ENCODE results near the gene SMARCD2. TPM values are rescaled to one million over a fixed set of nuclear protein-coding genes. Genes with fewer than 3 reads are reported as not detected.
"Not testable (repeated sequence)": the region's sequence is repeated elsewhere in the genome, so short reads cannot be mapped to it uniquely, and the experiment has no call there.

Gene SMARCD2
- total RNA-seq, 4 donors from 2014 or later: 112 to 136 (median 127) TPM

DNA sequence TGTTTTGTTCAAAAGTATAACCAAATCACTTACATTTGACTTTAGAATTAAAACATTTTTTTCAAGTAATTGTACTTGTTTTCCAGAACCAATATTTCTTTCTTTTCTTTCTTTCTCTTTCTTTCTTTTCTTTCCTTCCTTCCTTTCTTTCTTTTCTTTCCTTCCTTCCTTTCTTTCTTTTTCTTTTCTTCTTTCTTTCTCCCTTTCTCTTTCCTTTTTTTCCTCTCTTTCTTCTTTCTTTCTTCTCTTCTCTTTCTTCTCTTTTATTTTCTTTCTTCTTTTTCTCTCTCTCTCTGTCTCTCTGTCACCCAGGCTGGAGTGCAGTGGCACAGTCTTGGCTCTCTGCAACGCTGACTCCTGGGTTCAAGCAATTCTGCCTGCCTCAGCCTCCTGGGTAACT lies 41.7 kb downstream of the SMARCD2 start:
- Histone ChIP-seq H3K4me1 (no peaks in the 10 kb centered on the region), H3K4me3 (no peak overlapping the region), H3K27ac (replicated peaks in 1 of 4) (no peak overlapping the region), H3K36me3 (peaks cover 62 to 100% (median 94%) of the 10 kb centered on the region in 4 donors), H3K27me3 (no peaks in the 10 kb centered on the region), H3K9me3 (no peaks in the 10 kb centered on the region)
- intact Hi-C loops (cut with DNase I): no loop called here
- no peak for DNase-seq (ENCODE audit: extremely low spot score)
- WGBS: 88% methylated on average over 1 of the region's 1 CpG
- TF ChIP-seq EP300 (IDR thresholded peaks at IDR 0.05) (no peak), POLR2A (IDR thresholded peaks at IDR 0.05; ENCODE audit: low read depth) (no peak), CTCF (IDR thresholded peaks at IDR 0.05) (no peak), POLR2AphosphoS5 (IDR thresholded peaks at IDR 0.05) (no peak)

GRCh38 chr17:63798572-63799106 lies 43.8 kb downstream of the SMARCD2 start:
- intact Hi-C loops (cut with DNase I): no loop called here
- 94% methylated on average over 3 of the region's 3 CpGs for WGBS
- Histone ChIP-seq H3K4me3 (no peak overlapping the region), H3K27ac (replicated peaks in 1 of 4) (no peak overlapping the region), H3K27me3 (no peaks in the 10 kb centered on the region), H3K4me1 (no peaks in the 10 kb centered on the region), H3K36me3 (peaks cover 79 to 100% (median 95%) of the 10 kb centered on the region in 4 donors), H3K9me3 (no peaks in the 10 kb centered on the region)
- TF ChIP-seq POLR2AphosphoS5 (IDR thresholded peaks at IDR 0.05): no peak
- no peak for TF ChIP-seq EP300 (IDR thresholded peaks at IDR 0.05)
- TF ChIP-seq POLR2A (IDR thresholded peaks at IDR 0.05; ENCODE audit: low read depth): no peak
- no peak for TF ChIP-seq CTCF (IDR thresholded peaks at IDR 0.05)
- DNase-seq (ENCODE audit: extremely low spot score): no peak

GRCh38 chr17:63796375-63796774 lies 46.1 kb downstream of the SMARCD2 start:
- H3K4me1 ChIP-seq; H3K9me3 ChIP-seq; H3K27ac ChIP-seq (replicated peaks in 1 of 4); intact Hi-C loops (cut with DNase I); DNase-seq (ENCODE audit: extremely low spot score); H3K27me3 ChIP-seq; H3K4me3 ChIP-seq: not testable (repeated sequence)
- H3K36me3 ChIP-seq: peaks cover 78 to 100% (median 90%) of the 10 kb centered on the region in 4 donors
- WGBS: 92% methylated on average over 10 of the region's 10 CpGs

GRCh38 chr17:63792055-63792729 lies 50.3 kb downstream of the SMARCD2 start:
- DNase-seq (ENCODE audit: extremely low spot score): no peak
- Histone ChIP-seq H3K4me3 (no peak overlapping the region), H3K27ac (replicated peaks in 1 of 4) (no peak overlapping the region), H3K9me3 (no peaks in the 10 kb centered on the region), H3K4me1 (peaks cover 0 to 8% (median 2%) of the 10 kb centered on the region in 4 donors), H3K27me3 (no peaks in the 10 kb centered on the region), H3K36me3 (peaks cover 60 to 100% (median 88%) of the 10 kb centered on the region in 4 donors)
- intact Hi-C loops (cut with DNase I): no loop called here
- no peak for TF ChIP-seq POLR2AphosphoS5 (IDR thresholded peaks at IDR 0.05)
- no peak for TF ChIP-seq EP300 (IDR thresholded peaks at IDR 0.05)
- TF ChIP-seq CTCF (IDR thresholded peaks at IDR 0.05): no peak
- TF ChIP-seq POLR2A (IDR thresholded peaks at IDR 0.05; ENCODE audit: low read depth): no peak
- 85% methylated on average over 3 of the region's 3 CpGs for WGBS

- Histone ChIP-seq H3K36me3 (peaks cover 44 to 87% (median 78%) of the 10 kb centered on the region in 4 donors), H3K27me3 (no peaks in the 10 kb centered on the region), H3K4me1 (peaks cover 0 to 21% (median 3%) of the 10 kb centered on the region in 4 donors), H3K9me3 (no peaks in the 10 kb centered on the region), H3K27ac (replicated peaks in 1 of 4) (no peak overlapping the region), H3K4me3 (no peak overlapping the region)
- intact Hi-C loops (cut with DNase I): no loop called here
- TF ChIP-seq CTCF (IDR thresholded peaks at IDR 0.05) (no peak), EP300 (IDR thresholded peaks at IDR 0.05) (no peak), POLR2AphosphoS5 (IDR thresholded peaks at IDR 0.05) (no peak), POLR2A (IDR thresholded peaks at IDR 0.05; ENCODE audit: low read depth) (no peak)
- no peak for DNase-seq (ENCODE audit: extremely low spot score)
- WGBS: 89% methylated on average over 6 of the region's 6 CpGs
Observed at GRCh38 chr17:63790057-63790456, 52.4 kb downstream of the SMARCD2 start.
